ENCODE results near the gene DNAJB1. TPM values are rescaled to one million over a fixed set of nuclear protein-coding genes. Genes with fewer than 3 reads are reported as not detected.

Gene DNAJB1
- total RNA-seq, 1 donor from 2014 or later: 92.5 TPM

DNA sequence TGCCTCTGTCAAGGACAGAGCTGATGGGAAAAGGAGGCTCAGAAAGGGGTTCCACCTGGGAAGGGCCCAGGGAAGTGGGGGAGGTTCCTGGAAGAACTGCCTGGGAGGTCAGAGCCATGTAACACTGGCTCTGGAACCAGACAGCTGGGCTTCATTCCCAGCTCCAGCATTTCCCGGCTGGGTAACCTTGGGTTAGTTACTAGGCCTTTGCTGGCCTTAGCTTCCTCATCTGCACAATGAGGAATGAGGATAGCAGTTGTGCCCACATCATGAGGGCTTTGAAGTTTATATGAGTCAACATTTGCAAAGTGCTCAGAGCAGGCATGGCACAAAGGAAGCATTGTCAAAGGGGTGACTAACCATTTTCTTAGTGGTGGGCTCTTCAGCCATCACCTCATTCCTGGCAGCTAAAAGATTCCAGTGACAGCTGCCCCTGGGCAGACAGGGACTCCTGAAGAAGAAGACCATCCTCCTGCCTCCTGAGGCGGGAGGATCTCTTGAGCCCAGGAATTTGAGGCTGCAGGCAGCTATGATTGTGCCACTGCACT, 1.7 kb upstream of the DNAJB1 start:
- Histone ChIP-seq H3K4me3 (no peak overlapping the region), H3K27me3 (ENCODE audit: low read depth) (no peaks in the 10 kb centered on the region), H3K4me1 (peaks cover 35% of the 10 kb centered on the region), H3K36me3 (peaks cover 20% of the 10 kb centered on the region), H3K9me3 (no peaks in the 10 kb centered on the region), H3K27ac (peak overlapping the region; percentile 99)
- DNase-seq: no peak
- ATAC-seq: no peak
- intact Hi-C loops (cut with DNase I): no loop called here
- TF ChIP-seq, protein P1, sequence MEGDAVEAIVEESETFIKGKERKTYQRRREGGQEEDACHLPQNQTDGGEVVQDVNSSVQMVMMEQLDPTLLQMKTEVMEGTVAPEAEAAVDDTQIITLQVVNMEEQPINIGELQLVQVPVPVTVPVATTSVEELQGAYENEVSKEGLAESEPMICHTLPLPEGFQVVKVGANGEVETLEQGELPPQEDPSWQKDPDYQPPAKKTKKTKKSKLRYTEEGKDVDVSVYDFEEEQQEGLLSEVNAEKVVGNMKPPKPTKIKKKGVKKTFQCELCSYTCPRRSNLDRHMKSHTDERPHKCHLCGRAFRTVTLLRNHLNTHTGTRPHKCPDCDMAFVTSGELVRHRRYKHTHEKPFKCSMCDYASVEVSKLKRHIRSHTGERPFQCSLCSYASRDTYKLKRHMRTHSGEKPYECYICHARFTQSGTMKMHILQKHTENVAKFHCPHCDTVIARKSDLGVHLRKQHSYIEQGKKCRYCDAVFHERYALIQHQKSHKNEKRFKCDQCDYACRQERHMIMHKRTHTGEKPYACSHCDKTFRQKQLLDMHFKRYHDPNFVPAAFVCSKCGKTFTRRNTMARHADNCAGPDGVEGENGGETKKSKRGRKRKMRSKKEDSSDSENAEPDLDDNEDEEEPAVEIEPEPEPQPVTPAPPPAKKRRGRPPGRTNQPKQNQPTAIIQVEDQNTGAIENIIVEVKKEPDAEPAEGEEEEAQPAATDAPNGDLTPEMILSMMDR (IDR thresholded peaks at IDR 0.05): no peak

DNA sequence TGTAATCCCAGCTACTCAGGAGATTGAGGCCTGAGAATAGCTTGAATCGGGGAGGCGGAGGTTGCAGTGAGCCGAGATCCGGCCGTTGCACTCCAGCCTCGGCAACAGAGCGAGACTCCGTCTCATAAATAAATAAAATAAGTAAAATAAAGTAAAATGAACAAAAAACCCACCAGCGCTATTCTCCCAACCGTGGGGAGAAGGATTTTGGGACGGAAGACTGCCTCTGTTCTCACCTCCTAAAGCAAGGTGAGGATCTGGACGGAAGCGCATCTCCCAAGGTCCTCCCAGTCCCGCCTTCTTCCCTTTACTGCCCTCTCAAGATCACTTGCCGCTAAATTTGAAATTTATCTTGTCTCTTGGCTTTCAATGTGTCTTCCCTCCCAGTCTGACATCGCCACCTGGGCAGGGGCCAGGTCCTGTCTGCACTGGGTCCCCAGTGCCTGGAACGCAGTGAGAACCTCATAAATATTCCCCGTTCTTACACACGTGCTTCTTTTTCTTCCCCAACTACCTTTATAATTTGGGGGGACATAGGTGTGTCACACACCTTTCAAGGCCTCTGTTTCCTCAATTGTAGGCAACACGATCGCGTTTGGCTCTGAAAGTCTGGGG, 1.2 kb upstream of the DNAJB1 start:
- peak overlapping the region; percentile 99 for H3K27ac ChIP-seq
- H3K4me1 ChIP-seq: peaks cover 41% of the 10 kb centered on the region
- ATAC-seq: no peak
- TF ChIP-seq, protein P1 (IDR thresholded peaks at IDR 0.05): no peak
- H3K27me3 ChIP-seq (ENCODE audit: low read depth): no peaks in the 10 kb centered on the region
- H3K4me3 ChIP-seq: no peak overlapping the region
- H3K36me3 ChIP-seq: peaks cover 26% of the 10 kb centered on the region
- intact Hi-C loops (cut with DNase I): no loop called here
- H3K9me3 ChIP-seq: no peaks in the 10 kb centered on the region
- no peak for DNase-seq

DNA sequence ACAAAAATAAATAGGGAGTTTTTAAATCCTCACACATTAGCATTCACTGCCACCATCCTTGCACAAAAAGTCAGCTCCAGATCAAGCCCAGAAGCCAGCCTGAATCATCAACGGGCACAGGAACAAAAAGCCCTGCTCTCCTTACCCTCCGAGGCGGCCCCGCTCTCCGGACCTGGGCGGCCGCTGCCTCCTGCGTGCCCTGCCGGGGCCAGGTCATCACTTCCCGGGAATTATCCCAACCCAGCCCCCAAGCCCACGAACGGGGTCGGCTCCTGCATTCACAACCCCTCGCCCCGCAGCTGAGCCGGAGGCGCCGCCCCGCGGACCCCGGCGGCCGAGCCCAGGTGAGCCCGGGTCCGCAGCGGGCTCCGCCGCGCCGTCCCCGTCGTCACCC, 754 bp downstream of the DNAJB1 start:
- Histone ChIP-seq H3K4me1 (peaks cover 52% of the 10 kb centered on the region), H3K27ac (peak overlapping the region; percentile 99)
- DNase-seq: no peak

DNA sequence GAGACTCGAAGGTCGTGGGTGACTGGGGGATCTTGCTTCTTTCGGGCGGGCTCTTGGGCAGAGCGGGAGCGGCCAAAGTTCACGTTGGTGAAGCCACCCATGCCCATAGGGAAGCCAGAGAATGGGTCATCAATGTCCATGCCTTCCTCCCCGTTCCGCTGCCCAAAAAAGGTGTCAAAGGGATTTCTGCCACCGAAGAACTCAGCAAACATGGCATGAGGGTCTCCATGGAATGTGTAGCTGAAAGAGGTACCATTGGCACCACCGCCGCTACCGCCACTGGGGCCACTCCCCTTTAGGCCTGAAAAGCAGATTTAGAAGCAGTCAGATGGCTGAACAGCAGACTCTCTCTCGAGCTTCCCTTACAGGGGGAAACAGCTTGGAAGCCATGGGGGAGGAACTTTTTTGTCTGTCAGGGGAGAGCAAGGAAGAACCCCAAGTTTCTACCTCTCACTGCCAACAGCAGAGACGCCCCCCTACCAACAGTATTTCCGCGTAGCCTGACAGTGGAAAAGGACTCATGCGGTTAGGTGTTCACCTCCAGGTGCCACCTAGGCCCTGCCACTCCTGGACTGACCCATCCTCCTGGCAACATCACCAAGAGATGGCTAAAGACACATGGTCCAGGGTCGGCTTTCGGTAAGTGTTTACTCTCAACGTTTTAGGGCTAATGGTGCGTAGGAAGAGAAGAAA, 1.3 kb downstream of the DNAJB1 start:
- intact Hi-C loops (cut with DNase I): no loop called here
- peak overlapping the region; percentile 99 for H3K27ac ChIP-seq
- H3K27me3 ChIP-seq (ENCODE audit: low read depth): no peaks in the 10 kb centered on the region
- H3K9me3 ChIP-seq: no peaks in the 10 kb centered on the region
- H3K36me3 ChIP-seq: peaks cover 38% of the 10 kb centered on the region
- TF ChIP-seq, protein P1 (IDR thresholded peaks at IDR 0.05): no peak
- DNase-seq (no peak), ATAC-seq (no peak)
- H3K4me3 ChIP-seq: peak overlapping the region; percentile 97
- peaks cover 52% of the 10 kb centered on the region for H3K4me1 ChIP-seq

More for the DNA sequence above, 754 bp downstream of the DNAJB1 start:
- TF ChIP-seq, protein P1 (IDR thresholded peaks at IDR 0.05): no peak
- Histone ChIP-seq H3K9me3 (no peaks in the 10 kb centered on the region), H3K4me3 (peak overlapping the region; percentile 97), H3K27me3 (ENCODE audit: low read depth) (no peaks in the 10 kb centered on the region), H3K36me3 (peaks cover 38% of the 10 kb centered on the region)
- peak in 1 of 2 donors; percentile 1 for ATAC-seq
- intact Hi-C loops (cut with DNase I): no loop called here

DNA sequence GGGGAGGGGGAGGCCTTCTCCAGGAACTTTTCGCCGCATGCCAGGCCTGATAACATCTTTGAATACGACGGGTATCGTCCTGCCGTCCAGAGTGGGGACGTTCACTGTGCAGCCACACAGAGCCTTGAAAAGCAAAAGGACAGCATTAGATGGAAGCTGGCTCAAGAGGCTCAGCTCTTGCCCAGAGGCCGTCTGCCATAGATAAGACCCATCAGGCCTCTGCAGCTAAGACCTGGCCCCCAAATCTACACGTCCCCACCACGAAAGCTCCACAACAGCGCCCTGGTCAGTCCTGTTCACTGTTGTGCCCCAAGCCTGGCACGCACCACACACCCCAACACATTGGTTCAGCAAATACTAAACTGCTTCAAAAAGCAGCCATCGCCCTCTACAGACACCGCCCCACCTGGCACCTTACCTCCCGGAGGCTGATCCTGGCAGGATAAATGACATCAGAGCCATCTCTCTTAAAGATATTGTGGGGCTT, 2.1 kb downstream of the DNAJB1 start:
- peaks cover 57% of the 10 kb centered on the region for H3K4me1 ChIP-seq
- H3K36me3 ChIP-seq: peaks cover 38% of the 10 kb centered on the region
- no peaks in the 10 kb centered on the region for H3K9me3 ChIP-seq
- intact Hi-C loops (cut with DNase I): no loop called here
- no peak for ATAC-seq
- H3K27me3 ChIP-seq (ENCODE audit: low read depth): no peaks in the 10 kb centered on the region
- DNase-seq: no peak
- TF ChIP-seq, protein P1 (IDR thresholded peaks at IDR 0.05): no peak
- peak overlapping the region; percentile 99 for H3K27ac ChIP-seq
- peak overlapping the region; percentile 97 for H3K4me3 ChIP-seq

Measured in lower lobe of right lung (tissue), 2 donors.